HG02885 (cell line): ENCODE data around the gene PGGHG.

Source experiments
- ATAC-seq: cut with Tn5 transposase; IDR thresholded peaks from one replicate; pipeline ENCODE4 v1.9.1; 2021; ENCODE audit warnings: mild to moderate bottlenecking; ENCODE audit not compliant: unreplicated experiment, poor library complexity

The PGGHG gene

GRCh38 chr11:344836-345578 is 56.1 kb downstream of the PGGHG start:
- ATAC-seq = no peak
